ENCODE results near the gene INPP5J.

DNA sequence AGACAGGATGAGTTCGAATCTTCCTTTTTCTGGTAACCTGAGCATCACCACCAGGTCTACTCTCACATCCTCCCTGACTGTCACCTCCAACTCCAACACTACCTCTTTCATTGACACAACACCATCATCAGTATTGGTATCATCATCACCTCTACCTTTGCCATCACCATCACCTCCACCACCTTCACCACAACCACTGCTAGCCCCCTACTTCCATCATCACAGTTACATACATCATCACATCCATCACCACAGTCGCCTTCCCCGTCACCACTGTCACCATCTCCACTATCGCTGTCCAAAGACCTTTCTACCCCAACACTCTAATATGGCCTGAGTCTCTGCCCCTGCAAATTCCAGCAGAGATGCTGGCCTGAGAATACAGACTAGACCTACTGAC is 1.4 kb upstream of the INPP5J start:
- TF ChIP-seq CTCF (IDR thresholded peaks at IDR 0.05; ENCODE audit: poor library complexity, severe bottlenecking) (no peak), RAD21 (conservative IDR thresholded peaks at IDR 0.05) (no peak), EP300 (conservative IDR thresholded peaks at IDR 0.05; ENCODE audit: poor library complexity, severe bottlenecking) (no peak), POLR2AphosphoS5 (IDR thresholded peaks at IDR 0.05) (no peak), EZH2 (IDR thresholded peaks at IDR 0.05; ENCODE audit: borderline replicate concordance, insufficient read depth, low read length, poor library complexity, severe bottlenecking) (no peak), TAF1 (IDR thresholded peaks at IDR 0.05; ENCODE audit: low read depth) (no peak), MXI1 (conservative IDR thresholded peaks at IDR 0.05; ENCODE audit: poor library complexity, severe bottlenecking) (no peak), SMC3 (conservative IDR thresholded peaks at IDR 0.05; ENCODE audit: poor library complexity) (no peak)
- TF ChIP-seq, protein P1, sequence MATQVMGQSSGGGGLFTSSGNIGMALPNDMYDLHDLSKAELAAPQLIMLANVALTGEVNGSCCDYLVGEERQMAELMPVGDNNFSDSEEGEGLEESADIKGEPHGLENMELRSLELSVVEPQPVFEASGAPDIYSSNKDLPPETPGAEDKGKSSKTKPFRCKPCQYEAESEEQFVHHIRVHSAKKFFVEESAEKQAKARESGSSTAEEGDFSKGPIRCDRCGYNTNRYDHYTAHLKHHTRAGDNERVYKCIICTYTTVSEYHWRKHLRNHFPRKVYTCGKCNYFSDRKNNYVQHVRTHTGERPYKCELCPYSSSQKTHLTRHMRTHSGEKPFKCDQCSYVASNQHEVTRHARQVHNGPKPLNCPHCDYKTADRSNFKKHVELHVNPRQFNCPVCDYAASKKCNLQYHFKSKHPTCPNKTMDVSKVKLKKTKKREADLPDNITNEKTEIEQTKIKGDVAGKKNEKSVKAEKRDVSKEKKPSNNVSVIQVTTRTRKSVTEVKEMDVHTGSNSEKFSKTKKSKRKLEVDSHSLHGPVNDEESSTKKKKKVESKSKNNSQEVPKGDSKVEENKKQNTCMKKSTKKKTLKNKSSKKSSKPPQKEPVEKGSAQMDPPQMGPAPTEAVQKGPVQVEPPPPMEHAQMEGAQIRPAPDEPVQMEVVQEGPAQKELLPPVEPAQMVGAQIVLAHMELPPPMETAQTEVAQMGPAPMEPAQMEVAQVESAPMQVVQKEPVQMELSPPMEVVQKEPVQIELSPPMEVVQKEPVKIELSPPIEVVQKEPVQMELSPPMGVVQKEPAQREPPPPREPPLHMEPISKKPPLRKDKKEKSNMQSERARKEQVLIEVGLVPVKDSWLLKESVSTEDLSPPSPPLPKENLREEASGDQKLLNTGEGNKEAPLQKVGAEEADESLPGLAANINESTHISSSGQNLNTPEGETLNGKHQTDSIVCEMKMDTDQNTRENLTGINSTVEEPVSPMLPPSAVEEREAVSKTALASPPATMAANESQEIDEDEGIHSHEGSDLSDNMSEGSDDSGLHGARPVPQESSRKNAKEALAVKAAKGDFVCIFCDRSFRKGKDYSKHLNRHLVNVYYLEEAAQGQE (IDR thresholded peaks at IDR 0.05; ENCODE audit: borderline replicate concordance) = no peak
